Measurements from ENCODE around the gene ITGAD. TPM values are rescaled to one million over a fixed set of nuclear protein-coding genes. Genes with fewer than 3 reads are reported as not detected.
A peak's percentile ranks its signal among the peaks of the same experiment; 100 is the strongest.

ITGAD gene
- polyA plus RNA-seq, 2 of the 4 experiments (the other 2 are of a cell fraction): not detected

- Histone ChIP-seq H3K4me3 (no peak overlapping the region), H3K9me3 (no peaks in the 10 kb centered on the region), H3K4me1 (peaks cover 12% of the 10 kb centered on the region; the same call in 2 of the 3 replicates), H3K4me2 (no peak overlapping the region), H3K27ac (no peak overlapping the region)
- no peak for FAIRE-seq
- ATAC-seq: no peak
- POLR2A ChIA-PET: no interaction called here
- no peak for TF ChIP-seq PHF8 (IDR thresholded peaks at IDR 0.05; ENCODE audit: borderline replicate concordance, low read depth)
- TF ChIP-seq MAFK (IDR thresholded peaks at IDR 0.05; ENCODE audit: partially characterized antibody): peak; percentile 96
- CTCF ChIA-PET: interaction anchor here (0.7 to 1.5 kb wide), 3 partner anchors 13 to 478 kb away, joined by 3 read pairs; partner anchors contain the start of gene ZNF843
- no peak for DNase-seq (ENCODE audit: low read depth in 1 of 2, low spot score in 1 of 2)
- 44% methylated on average over 6 of the region's 6 CpGs for WGBS (ENCODE audit: missing lambda C conversion rate)
Measured at GRCh38 chr16:31390504-31391041, 2.6 kb upstream of the ITGAD start.

GRCh38 chr16:31395647-31396046, 2.5 kb downstream of the ITGAD start:
- ATAC-seq (no peak), FAIRE-seq (no peak), DNase-seq (ENCODE audit: low read depth in 1 of 2, low spot score in 1 of 2) (no peak)
- ChIA-PET POLR2A (no interaction called here), CTCF (interaction anchor here (0.9 to 1.4 kb wide), 2 partner anchors 9 to 13 kb away, joined by 3 to 4 read pairs; no protein-coding TSS in a partner anchor)
- Histone ChIP-seq H3K4me3 (no peak overlapping the region), H3K27ac (no peak overlapping the region), H3K9me3 (peaks cover 10% of the 10 kb centered on the region), H3K4me1 (no peaks in the 10 kb centered on the region; the same call in 2 of the 3 replicates), H3K4me2 (no peak overlapping the region)
- TF ChIP-seq NPAS2 (CRISPR knock-in tag; IDR thresholded peaks at IDR 0.05; ENCODE audit: borderline replicate concordance) (no peak), PBX3 (IDR thresholded peaks at IDR 0.05) (0 out of 2 replicates have a peak, but pooled peaks have one; percentile 25)
- WGBS (ENCODE audit: missing lambda C conversion rate): 47% methylated on average over 6 of the region's 6 CpGs

- CTCF ChIA-PET: no interaction called here
Measured at GRCh38 chr16:31397096-31397660, 4.0 kb downstream of the ITGAD start.

More at GRCh38 chr16:31397096-31397660, 4.0 kb downstream of the ITGAD start:
- Histone ChIP-seq H3K9me3 (peaks cover 10% of the 10 kb centered on the region), H3K4me2 (no peak overlapping the region), H3K27ac (no peak overlapping the region), H3K4me3 (no peak overlapping the region), H3K4me1 (no peaks in the 10 kb centered on the region; the same call in 2 of the 3 replicates)
- 93% methylated on average over 8 of the region's 18 CpGs for WGBS (ENCODE audit: missing lambda C conversion rate)
- no peak; a peak in 1 of 6 replicates for ATAC-seq
- no peak for FAIRE-seq
- TF ChIP-seq GATA3 (IDR thresholded peaks at IDR 0.05; ENCODE audit: borderline replicate concordance) (no peak), BHLHE40 (IDR thresholded peaks at IDR 0.05; ENCODE audit: low read depth, low read length) (no peak), CHD4 (IDR thresholded peaks at IDR 0.05; ENCODE audit: borderline replicate concordance) (no peak), RCOR1 (IDR thresholded peaks at IDR 0.05; ENCODE audit: low read depth, low read length) (no peak), FOXS1 (CRISPR knock-in tag; IDR thresholded peaks at IDR 0.05) (no peak), MAZ (IDR thresholded peaks at IDR 0.05; ENCODE audit: borderline replicate concordance, low read depth, low read length) (no peak), PBX3 (IDR thresholded peaks at IDR 0.05) (no peak), KDM1A (IDR thresholded peaks at IDR 0.05; ENCODE audit: low read depth) (no peak), MAFK (IDR thresholded peaks at IDR 0.05; ENCODE audit: partially characterized antibody) (no peak), RNF2 (IDR thresholded peaks at IDR 0.05; ENCODE audit: borderline replicate concordance, low read depth) (no peak), ESRRA (IDR thresholded peaks at IDR 0.05; ENCODE audit: borderline replicate concordance, low read length) (no peak), NPAS2 (CRISPR knock-in tag; IDR thresholded peaks at IDR 0.05; ENCODE audit: borderline replicate concordance) (no peak), FOSB (CRISPR knock-in tag; IDR thresholded peaks at IDR 0.05) (no peak), CHD2 (IDR thresholded peaks at IDR 0.05; ENCODE audit: low read length, partially characterized antibody) (no peak), RFX5 (IDR thresholded peaks at IDR 0.05) (no peak), EP300 (IDR thresholded peaks at IDR 0.05) (no peak), SREBF2 (IDR thresholded peaks at IDR 0.05) (no peak), USF2 (IDR thresholded peaks at IDR 0.05) (no peak), EHF (CRISPR knock-in tag; IDR thresholded peaks at IDR 0.05) (no peak), MAX (IDR thresholded peaks at IDR 0.05) (no peak)
- DNase-seq (ENCODE audit: low read depth in 1 of 2, low spot score in 1 of 2): no peak
- POLR2A ChIA-PET: no interaction called here
